ENCODE data around the gene ITGA2B. TPM values are rescaled to one million over a fixed set of nuclear protein-coding genes. Genes with fewer than 3 reads are reported as not detected.

ITGA2B gene
- total and polyA plus RNA-seq, 10 of the 15 experiments (the other 5 are each of a cell fraction or from before 2014, with no cell fraction given), result 0.04 to 0.51 (median 0.21) TPM; not detected in 1

GRCh38 chr17:44363613-44364159, 25.8 kb downstream of the ITGA2B start, which contains the start of gene FAM171A2 (continued):
- TF ChIP-seq E4F1 (IDR thresholded peaks at IDR 0.05; ENCODE audit: borderline replicate concordance, partially characterized antibody) (no peak), JUNB (IDR thresholded peaks at IDR 0.05) (no peak), SREBF1 (IDR thresholded peaks at IDR 0.05; ENCODE audit: low read length) (no peak), CHD2 (IDR thresholded peaks at IDR 0.05; ENCODE audit: borderline replicate concordance, low read depth, low read length) (no peak), SPI1 (IDR thresholded peaks at IDR 0.05; ENCODE audit: borderline replicate concordance, insufficient read depth, low read depth, low read length) (no peak), BMI1 (IDR thresholded peaks at IDR 0.05; ENCODE audit: borderline replicate concordance) (no peak), TAF1 (IDR thresholded peaks at IDR 0.05; ENCODE audit: borderline replicate concordance, low read depth, low read length) (no peak), SIN3A (IDR thresholded peaks at IDR 0.05; ENCODE audit: low read depth, low read length) (no peak), DPF2 (IDR thresholded peaks at IDR 0.05) (peak; percentile 82), POLR2A (IDR thresholded peaks at IDR 0.05; ENCODE audit: low read depth, low read length) (peak; percentile 30; the same call in 1 of the 2 replicates), MAX (IDR thresholded peaks at IDR 0.05; ENCODE audit: low read depth, low read length) (no peak), USF1 (IDR thresholded peaks at IDR 0.05; ENCODE audit: borderline replicate concordance, extremely low read length, insufficient read depth, low read depth, low read length) (no peak), SREBF2 (IDR thresholded peaks at IDR 0.05; ENCODE audit: low read length) (no peak), TCF3 (IDR thresholded peaks at IDR 0.05; ENCODE audit: borderline replicate concordance, insufficient read depth, low read depth, low read length) (no peak), ZNF207 (IDR thresholded peaks at IDR 0.05; ENCODE audit: borderline replicate concordance) (no peak), CHD1 (IDR thresholded peaks at IDR 0.05; ENCODE audit: low read depth, low read length) (no peak), BCLAF1 (IDR thresholded peaks at IDR 0.05) (peak; percentile 49; the same call in 1 of the 2 replicates), WRNIP1 (IDR thresholded peaks at IDR 0.05; ENCODE audit: borderline replicate concordance, low read depth, low read length) (no peak), NRF1 (conservative IDR thresholded peaks at IDR 0.05; ENCODE audit: low read depth, low read length) (no peak), ZNF217 (IDR thresholded peaks at IDR 0.05) (0 out of 2 replicates have a peak, but pooled peaks have one; percentile 49), EED (IDR thresholded peaks at IDR 0.05; ENCODE audit: low read depth) (no peak), MTA3 (IDR thresholded peaks at IDR 0.05; ENCODE audit: borderline replicate concordance, low read length) (no peak), ZNF274 (IDR thresholded peaks at IDR 0.05; ENCODE audit: insufficient read depth, insufficient read length) (no peak), GABPA (IDR thresholded peaks at IDR 0.05; ENCODE audit: low read depth) (no peak), BCL11A (IDR thresholded peaks at IDR 0.05; ENCODE audit: low read depth, low read length) (no peak)

Measured in GM12878 (cell line).